HG02938 (cell line): Measurements from ENCODE around the gene FGFR4.

Experiments
- ATAC-seq: cut with Tn5 transposase; IDR thresholded peaks from one replicate; pipeline ENCODE4 v1.9.1; 2021; ENCODE audit warnings: mild to moderate bottlenecking, moderate library complexity; ENCODE audit not compliant: unreplicated experiment

Gene FGFR4

DNA sequence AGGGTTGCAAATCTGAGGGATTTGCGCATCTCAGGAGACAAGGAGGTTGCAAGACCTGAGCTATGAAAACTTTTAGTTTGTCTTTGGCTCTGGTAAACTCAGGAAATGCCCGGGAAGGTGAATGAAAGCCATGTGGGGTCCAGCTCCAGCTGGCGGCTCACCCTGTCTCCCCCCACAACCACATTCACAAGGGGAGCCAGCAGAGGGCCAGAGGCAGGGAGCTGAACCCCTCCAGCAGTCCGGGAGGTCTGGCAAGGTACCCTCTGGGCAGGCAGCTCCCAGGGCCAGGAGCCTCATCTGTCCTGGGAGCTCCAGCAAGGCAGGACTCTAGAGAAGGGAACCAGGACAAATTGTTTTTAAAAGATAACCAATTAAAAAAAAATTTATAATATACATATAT, 2.5 kb upstream of the FGFR4 start:
- ATAC-seq, result no peak

DNA sequence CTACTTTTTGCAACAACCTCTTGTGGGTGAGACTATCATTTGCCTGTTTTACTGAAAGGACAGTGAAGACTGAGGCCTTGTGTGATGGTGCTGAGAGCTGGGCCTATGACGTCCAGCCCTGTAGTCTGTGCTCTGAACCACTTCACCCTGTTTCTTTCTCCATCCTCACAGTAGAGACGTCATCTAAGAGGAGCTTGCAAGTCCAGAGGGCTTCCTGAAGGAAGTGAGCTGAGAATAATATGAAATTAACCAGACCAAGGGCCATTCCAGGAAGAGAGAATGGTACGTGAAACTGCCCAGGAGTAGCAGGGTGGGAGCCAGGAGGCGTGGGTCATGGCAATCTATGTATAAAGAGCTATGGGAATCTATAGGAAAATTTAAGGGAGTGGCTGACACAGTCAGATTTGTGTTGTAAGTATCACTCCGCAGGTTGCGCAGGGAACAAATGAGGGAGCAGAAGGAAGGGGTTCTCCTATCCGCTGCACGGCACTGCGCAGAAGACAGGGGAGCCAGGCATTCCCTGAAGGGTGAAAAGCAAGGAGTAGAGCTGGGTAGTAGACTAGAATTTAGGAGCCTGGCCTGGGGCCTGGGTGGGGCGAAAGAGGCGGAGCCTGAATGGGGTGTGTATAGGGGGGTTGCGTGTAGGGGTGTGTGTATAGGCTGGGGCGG, 596 bp upstream of the FGFR4 start:
- ATAC-seq, result no peak

DNA sequence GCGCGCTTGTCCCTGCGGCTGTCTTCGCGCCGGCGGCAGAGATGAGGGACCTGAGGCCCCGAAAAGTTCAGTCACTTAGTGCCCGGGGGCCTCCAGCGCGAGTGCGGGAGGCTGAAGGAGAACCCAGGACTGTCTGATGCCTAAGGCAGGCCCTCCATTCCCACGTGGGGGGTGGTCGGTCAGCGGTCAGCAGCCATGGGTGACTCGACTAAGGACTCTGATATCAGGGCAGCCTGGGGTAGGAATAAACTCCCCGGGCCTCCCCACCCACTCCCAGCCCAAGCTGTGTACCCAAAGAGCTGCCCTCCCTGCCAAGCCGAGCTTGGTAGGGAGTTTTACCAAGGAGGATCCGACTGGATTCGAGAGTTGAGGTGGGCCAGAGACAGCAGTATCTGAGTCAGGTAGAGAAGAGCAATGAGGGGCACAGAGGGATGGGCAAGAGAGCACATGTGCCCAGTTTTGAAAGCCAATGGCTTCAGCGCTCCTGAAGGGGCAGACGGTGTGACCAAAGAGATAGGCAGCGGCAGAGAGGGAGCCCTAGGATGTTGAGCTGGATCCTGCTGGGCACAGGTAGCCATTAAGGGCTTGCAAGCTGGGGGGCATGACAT, 787 bp downstream of the FGFR4 start:
- ATAC-seq, result no peak

DNA sequence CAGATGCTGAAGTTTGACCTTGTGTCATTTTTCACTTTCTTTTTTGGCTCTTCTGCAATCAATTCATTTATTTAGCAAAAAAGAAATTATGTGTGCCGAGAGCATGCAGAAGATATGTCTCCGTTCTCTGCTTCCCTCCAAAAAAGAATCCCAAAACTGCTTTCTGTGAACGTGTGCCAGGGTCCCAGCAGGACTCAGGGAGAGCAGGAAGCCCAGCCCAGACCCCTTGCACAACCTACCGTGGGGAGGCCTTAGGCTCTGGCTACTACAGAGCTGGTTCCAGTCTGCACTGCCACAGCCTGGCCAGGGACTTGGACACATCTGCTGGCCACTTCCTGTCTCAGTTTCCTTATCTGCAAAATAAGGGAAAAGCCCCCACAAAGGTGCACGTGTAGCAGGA, 2.4 kb downstream of the FGFR4 start:
- ATAC-seq, result no peak

DNA sequence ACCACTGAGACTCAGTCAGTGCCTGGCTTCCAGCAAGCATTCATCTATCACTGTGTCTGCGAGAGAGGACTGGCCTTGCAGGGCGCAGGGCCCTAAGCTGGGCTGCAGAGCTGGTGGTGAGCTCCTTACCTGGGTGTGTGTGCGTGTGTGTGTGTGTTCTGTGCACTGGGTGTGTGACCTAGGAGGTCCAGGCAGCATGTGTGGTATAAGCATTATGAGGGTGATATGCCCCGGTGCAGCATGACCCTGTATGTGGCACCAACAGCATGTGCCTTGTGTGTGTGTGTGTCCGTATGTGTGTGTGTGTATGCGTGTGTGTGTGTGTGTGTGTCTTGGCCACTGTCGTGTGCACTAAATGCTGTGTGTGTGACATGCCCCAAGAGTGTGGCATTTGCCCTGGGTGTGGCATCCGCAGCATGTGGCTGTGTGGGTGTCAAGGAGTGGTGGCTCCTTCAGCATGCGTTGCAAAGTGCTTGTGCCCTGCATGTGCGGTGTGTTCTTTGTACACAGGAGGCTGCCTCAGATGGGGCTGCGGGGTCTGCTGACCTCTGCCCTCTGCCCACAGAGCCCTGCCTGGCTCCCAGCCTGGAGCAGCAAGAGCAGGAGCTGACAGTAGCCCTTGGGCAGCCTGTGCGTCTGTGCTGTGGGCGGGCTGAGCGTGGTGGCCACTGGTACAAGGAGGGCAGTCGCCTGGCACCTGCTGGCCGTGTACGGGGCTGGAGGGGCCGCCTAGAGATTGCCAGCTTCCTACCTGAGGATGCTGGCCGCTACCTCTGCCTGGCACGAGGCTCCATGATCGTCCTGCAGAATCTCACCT, 3.3 kb downstream of the FGFR4 start:
- no peak for ATAC-seq

DNA sequence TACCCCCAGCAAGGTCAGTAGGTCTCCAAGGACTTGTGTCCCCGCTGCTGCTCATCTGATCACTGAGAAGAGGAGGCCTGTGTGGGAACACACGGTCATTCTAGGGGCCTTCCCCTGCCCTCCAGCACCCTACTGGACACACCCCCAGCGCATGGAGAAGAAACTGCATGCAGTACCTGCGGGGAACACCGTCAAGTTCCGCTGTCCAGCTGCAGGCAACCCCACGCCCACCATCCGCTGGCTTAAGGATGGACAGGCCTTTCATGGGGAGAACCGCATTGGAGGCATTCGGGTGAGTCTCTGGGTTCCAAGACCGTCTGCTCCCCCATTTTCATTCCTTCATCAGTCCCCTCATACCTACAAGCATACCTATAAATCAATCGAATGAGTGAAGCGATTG, 4.1 kb downstream of the FGFR4 start:
- no peak for ATAC-seq

DNA sequence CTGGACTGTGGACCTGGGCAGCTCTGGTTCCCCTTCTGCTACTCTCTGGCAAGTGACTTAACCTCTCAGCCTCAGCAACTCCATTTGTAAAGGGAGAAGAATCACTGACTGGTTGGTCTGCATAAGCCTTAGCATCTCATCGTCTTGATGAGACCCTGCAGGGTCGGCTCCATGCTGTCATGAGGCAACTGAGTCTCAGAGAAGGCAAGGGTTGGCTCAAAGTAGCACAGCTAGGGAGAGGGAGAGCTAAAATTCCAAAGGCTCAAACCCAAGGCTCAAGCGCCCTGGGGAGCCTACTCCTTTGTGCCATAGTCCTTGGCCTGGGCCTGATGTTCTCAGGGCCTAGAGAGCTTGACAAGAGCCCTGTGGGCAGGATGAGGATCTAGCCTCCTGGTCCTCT, 4.5 kb downstream of the FGFR4 start:
- no peak for ATAC-seq

DNA sequence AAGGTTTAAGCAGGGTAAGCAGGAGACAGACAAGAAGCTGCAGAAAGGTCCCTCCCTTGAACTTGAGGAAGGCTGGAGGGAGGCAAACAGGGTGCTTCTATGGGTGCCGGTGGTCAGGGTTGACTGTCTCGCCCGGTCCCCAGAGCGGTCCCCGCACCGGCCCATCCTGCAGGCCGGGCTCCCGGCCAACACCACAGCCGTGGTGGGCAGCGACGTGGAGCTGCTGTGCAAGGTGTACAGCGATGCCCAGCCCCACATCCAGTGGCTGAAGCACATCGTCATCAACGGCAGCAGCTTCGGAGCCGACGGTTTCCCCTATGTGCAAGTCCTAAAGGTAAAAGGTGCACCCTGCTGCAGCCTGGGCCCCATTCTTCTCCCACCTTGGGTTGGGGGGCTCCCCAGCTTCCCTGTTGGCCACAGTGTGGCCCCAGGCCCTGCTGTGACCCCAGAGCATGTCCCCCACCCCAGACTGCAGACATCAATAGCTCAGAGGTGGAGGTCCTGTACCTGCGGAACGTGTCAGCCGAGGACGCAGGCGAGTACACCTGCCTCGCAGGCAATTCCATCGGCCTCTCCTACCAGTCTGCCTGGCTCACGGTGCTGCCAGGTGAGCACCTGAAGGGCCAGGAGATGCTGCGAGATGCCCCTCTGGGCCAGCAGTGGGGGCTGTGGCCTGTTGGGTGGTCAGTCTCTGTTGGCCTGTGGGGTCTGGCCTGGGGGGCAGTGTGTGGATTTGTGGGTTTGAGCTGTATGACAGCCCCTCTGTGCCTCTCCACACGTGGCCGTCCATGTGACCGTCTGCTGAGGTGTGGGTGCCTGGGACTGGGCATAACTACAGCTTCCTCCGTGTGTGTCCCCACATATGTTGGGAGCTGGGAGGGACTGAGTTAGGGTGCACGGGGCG, 5.7 kb downstream of the FGFR4 start:
- ATAC-seq, result no peak

DNA sequence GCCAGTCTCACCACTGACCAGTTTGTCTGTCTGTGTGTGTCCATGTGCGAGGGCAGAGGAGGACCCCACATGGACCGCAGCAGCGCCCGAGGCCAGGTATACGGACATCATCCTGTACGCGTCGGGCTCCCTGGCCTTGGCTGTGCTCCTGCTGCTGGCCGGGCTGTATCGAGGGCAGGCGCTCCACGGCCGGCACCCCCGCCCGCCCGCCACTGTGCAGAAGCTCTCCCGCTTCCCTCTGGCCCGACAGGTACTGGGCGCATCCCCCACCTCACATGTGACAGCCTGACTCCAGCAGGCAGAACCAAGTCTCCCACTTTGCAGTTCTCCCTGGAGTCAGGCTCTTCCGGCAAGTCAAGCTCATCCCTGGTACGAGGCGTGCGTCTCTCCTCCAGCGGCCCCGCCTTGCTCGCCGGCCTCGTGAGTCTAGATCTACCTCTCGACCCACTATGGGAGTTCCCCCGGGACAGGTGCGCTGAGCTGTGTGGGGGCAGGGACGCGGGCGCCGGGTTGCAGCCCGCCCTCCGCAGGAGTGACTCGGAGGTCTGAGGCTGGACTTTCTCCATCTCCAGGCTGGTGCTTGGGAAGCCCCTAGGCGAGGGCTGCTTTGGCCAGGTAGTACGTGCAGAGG, 6.5 kb downstream of the FGFR4 start:
- ATAC-seq, result no peak

DNA sequence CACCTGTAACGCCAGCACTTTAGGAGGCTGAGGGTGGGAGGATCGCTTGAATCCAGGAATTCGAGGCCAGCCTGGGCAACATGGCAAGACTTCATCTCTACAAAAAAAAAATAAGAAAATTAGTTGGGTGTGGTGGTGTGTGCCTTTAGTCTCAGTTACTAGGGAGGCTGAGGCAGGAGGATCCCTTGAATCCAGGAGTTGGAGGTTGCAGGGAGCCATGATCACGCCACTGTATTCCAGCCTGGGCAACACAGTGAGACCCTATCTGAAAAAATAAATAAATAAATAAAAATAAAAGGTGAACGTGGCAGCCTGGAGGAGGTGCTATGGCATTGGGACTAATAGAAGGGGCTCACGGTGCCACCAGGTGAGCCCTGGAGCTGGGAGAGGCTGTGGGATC, 7.1 kb downstream of the FGFR4 start:
- ATAC-seq, result no peak

DNA sequence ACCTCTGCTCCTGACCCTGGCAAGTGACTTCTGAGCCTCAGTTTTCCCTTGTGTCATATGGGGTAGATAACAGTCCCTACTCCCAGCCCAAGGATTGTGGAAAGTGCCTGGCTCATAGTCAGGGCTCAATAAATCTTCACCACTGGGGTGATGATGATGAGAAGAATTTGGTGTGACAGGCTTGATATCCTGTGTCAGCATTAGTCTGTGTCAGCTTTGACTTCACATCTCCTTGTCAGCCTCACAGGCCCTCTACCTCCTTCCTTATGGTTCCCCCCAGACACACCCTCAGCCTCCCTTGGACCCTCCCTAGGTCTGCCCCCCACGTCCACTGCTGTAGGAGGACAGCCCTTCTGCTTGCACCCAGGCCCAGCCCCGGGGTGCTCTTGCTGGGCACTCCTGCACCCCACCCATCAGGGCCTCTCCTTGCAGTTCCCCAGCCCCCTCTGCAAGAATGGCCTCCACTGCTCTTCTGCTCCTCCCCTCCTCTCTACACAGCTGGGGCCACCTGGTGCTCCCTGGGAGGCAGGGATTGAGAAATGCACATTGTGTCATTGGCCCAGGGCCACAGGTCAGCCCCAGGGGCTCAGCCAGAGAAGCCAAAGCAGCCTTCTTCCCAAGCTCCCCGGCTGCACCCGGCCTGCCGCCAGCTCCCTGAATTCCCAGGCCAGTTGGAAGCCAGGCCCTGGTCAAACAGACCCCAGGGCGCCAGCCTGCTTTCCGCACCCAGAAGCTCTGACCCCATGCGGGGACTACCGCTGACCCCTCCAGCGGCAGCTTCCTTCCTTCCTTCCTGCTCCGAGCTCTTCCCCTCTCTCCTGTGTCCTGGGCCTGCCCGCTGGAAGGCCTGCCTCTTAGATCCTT, 7.7 kb downstream of the FGFR4 start:
- no peak for ATAC-seq

DNA sequence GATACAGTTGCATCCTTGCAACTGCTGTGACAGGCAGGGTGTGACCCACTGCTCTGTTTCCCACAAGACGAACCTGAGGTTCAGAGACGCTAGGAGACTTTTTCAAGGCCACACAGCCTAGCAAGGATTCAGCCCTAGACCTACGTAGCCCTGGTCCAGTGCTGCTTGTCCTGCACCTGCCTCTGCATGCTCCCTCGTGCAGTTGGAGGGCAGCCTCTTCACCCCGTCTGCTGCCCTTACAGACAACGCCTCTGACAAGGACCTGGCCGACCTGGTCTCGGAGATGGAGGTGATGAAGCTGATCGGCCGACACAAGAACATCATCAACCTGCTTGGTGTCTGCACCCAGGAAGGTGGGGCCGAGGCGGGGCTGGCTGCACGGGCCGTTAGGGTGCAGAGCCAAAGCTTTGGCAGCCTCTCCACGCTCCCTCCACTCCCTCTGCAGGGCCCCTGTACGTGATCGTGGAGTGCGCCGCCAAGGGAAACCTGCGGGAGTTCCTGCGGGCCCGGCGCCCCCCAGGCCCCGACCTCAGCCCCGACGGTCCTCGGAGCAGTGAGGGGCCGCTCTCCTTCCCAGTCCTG, 8.5 kb downstream of the FGFR4 start:
- no peak for ATAC-seq

DNA sequence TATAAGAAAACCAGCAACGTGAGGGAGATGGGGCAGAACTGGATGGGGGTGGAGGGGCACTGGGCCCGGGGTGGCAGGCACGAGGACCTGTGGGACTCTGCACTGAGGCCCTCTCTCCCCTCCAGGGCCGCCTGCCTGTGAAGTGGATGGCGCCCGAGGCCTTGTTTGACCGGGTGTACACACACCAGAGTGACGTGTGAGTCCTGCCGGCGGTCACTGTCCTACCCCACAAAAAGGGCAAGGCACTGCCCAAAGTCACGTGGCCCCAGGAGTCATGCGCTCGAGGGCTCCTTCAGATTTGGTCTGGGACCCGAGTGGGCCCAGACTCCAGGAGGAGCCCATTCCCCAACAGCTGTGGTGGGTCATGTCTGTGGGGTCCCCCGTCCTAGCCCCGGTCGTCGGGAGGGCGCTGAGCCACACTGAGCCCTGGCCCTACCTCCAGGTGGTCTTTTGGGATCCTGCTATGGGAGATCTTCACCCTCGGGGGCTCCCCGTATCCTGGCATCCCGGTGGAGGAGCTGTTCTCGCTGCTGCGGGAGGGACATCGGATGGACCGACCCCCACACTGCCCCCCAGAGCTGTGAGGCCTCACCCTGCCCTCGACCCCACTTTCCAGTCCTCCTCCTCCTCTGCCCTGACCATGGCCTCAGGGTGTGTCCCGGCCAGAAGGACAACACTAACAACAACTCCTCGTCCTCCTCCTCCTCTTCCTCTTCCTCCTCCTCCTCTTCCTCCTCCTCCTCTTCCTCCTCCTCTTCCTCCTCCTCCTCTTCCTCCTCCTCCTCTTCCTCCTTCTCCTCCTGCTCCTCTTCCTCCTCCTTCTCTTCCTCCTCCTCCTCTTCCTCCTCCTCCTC, 9.7 kb downstream of the FGFR4 start:
- no peak for ATAC-seq

DNA sequence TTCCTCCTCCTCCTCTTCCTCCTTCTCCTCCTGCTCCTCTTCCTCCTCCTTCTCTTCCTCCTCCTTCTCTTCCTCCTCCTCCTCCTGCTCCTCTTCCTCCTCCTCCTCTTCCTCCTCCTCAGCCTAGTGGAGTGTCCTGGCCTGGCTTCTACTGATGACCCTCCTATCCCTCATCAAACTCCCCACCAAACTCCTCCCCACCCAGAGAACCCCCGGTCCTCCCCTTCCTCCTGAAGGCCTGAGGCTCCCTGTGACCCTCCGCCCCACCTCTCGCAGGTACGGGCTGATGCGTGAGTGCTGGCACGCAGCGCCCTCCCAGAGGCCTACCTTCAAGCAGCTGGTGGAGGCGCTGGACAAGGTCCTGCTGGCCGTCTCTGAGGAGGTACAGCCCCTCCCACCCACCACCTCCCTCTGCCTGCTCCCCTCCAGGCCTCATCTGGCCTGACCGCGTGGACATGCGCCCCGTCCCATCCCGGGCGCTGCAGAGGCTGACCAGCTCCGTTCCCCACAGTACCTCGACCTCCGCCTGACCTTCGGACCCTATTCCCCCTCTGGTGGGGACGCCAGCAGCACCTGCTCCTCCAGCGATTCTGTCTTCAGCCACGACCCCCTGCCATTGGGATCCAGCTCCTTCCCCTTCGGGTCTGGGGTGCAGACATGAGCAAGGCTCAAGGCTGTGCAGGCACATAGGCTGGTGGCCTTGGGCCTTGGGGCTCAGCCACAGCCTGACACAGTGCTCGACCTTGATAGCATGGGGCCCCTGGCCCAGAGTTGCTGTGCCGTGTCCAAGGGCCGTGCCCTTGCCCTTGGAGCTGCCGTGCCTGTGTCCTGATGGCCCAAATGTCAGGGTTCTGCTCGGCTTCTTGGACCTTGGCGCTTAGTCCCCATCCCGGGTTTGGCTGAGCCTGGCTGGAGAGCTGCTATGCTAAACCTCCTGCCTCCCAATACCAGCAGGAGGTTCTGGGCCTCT, 10.6 kb downstream of the FGFR4 start:
- ATAC-seq, result no peak

DNA sequence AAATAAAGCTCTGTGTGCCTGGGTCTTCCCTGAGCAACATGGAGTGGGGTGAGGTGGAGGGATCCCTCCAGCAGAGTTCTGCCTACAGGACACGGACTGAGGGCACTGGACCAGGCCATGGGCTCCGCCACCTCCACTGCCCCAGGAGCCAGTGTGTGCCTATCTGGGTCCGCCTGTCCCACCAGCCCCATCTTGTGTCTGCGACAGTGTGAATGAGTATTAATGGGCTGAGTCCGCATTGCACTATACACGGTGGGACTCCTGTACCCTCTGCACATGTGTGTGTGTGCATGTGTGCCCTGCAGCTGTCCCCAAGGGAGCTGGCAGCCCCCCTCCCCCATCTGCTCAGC, 11.4 kb downstream of the FGFR4 start:
- no peak for ATAC-seq

DNA sequence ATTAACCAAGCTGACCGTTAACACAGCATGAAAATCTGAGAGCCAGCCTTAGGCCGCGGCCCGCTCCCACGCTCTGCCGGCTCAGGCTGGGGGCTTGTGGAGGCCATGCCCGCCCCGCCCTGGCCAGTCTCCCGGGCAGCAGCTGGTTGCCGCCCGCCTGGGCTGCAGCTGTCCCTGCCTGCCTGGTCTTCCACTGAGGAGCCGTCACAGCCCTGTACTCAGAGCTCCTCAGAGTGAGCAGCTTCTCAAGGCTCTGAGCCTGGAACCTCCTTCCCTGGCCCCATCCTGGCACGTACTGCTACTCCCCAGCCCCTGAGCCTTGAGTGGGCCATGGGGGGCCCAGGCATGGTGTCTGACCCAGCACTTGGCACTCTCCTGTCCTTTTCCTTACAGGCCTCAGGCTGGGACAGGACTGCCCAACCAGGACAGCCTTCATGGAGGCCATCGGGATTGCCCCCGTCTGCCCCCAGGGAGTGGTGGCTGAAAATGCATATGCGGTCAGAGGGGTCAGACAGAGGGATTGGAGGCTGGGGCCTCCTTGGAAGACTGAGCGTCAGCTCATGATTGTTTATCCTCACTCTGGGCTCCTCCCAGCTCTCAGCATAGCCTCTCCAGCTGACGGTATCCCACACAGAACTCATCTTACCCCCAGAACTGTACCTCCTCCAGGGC, 11.9 kb downstream of the FGFR4 start:
- no peak for ATAC-seq
